H9 (cell line): ENCODE results near the gene KDM2A. TPM values are rescaled to one million over a fixed set of nuclear protein-coding genes. Genes with fewer than 3 reads are reported as not detected.

Experiments
- DNase-seq: peaks from one replicate; pipeline ENCODE4 v3.0.0-alpha.2; 2017
- H2AFZ ChIP-seq: one replicate; pipeline ENCODE4 v1.6.1; 2013; ENCODE audit warnings: mild to moderate bottlenecking, low read length, control low read depth, moderate library complexity
- H2AK5ac ChIP-seq: 2 replicates; pipeline ENCODE4 v1.6.1; 2013; ENCODE audit warnings: low read length, control low read depth, mixed read lengths; ENCODE audit not compliant: insufficient read length
- H2BK120ac ChIP-seq: one replicate; pipeline ENCODE4 v1.6.1; 2013; ENCODE audit warnings: low read depth, mild to moderate bottlenecking, low read length, control low read depth, inconsistent platforms; ENCODE audit not compliant: poor library complexity, severe bottlenecking
- H2BK12ac ChIP-seq: 2 replicates; pipeline ENCODE4 v1.6.1; 2013; ENCODE audit warnings: low read length, control low read depth, mixed read lengths, low read depth; ENCODE audit not compliant: insufficient read length
- H2BK15ac ChIP-seq: 2 replicates; pipeline ENCODE4 v1.6.1; 2013; ENCODE audit warnings: low read depth, low read length, control low read depth
- H2BK20ac ChIP-seq: one replicate; pipeline ENCODE4 v1.6.1; 2013; ENCODE audit warnings: low read depth, mild to moderate bottlenecking, low read length, control low read depth, inconsistent platforms; ENCODE audit not compliant: poor library complexity, severe bottlenecking
- H2BK5ac ChIP-seq: 2 replicates; pipeline ENCODE4 v1.6.1; 2013; ENCODE audit warnings: low read length, control low read depth, mixed read lengths; ENCODE audit not compliant: insufficient read length
- H3K14ac ChIP-seq: 2 replicates; pipeline ENCODE4 v1.6.1; 2013; ENCODE audit warnings: low read length, control low read depth; ENCODE audit not compliant: insufficient read depth
- H3K18ac ChIP-seq: 2 replicates; pipeline ENCODE4 v1.6.1; 2013; ENCODE audit warnings: low read depth, mild to moderate bottlenecking, mixed read lengths, low read length, control low read depth; ENCODE audit not compliant: insufficient read length
- H3K23ac ChIP-seq: 2 replicates; pipeline ENCODE4 v1.6.1; 2013; ENCODE audit warnings: low read length, control low read depth, mixed read lengths, low read depth; ENCODE audit not compliant: insufficient read length
- H3K23me2 ChIP-seq: 2 replicates; pipeline ENCODE4 v1.6.1; 2013; ENCODE audit warnings: low read depth, mild to moderate bottlenecking, mixed read lengths, low read length, control low read depth; ENCODE audit not compliant: insufficient read length, poor library complexity, severe bottlenecking
- H3K27ac ChIP-seq: 2 replicates; pipeline ENCODE4 v1.5.1; 2013; ENCODE audit warnings: low read length, control low read depth, mixed read lengths, low read depth; ENCODE audit not compliant: insufficient read length
- H3K27me3 ChIP-seq: 2 replicates; pipeline ENCODE4 v1.6.1; 2013; ENCODE audit warnings: low read length, control low read depth, inconsistent platforms; ENCODE audit not compliant: insufficient read depth
- H3K4ac ChIP-seq: 2 replicates; pipeline ENCODE4 v1.6.1; 2013; ENCODE audit warnings: low read depth, mild to moderate bottlenecking, control low read depth, inconsistent platforms, low read length, moderate library complexity
- H3K4me1 ChIP-seq: 2 replicates; pipeline ENCODE4 v1.6.1; 2013; ENCODE audit warnings: low read length, control low read depth, inconsistent platforms; ENCODE audit not compliant: insufficient read depth
- H3K4me2 ChIP-seq: 2 replicates; pipeline ENCODE4 v1.6.1; 2013; ENCODE audit warnings: low read length, control low read depth, mixed read lengths; ENCODE audit not compliant: insufficient read length, insufficient read depth
- H3K56ac ChIP-seq: 2 replicates; pipeline ENCODE4 v1.6.1; 2013; ENCODE audit warnings: low read depth, mild to moderate bottlenecking, mixed read lengths, low read length, control low read depth; ENCODE audit not compliant: insufficient read length
- H3K79me1 ChIP-seq: 2 replicates; pipeline ENCODE4 v1.6.1; 2013; ENCODE audit warnings: low read depth, mild to moderate bottlenecking, moderate library complexity, low read length, control low read depth, inconsistent platforms; ENCODE audit not compliant: insufficient read depth, poor library complexity, severe bottlenecking
- H3K79me2 ChIP-seq: 2 replicates; pipeline ENCODE4 v1.6.1; 2013; ENCODE audit warnings: low read length, control low read depth, inconsistent platforms; ENCODE audit not compliant: insufficient read depth
- H3K9ac ChIP-seq: 2 replicates; pipeline ENCODE4 v1.6.1; 2013; ENCODE audit warnings: low read length, control low read depth, mixed read lengths; ENCODE audit not compliant: insufficient read length; ENCODE audit errors: extremely low read depth
- H3K9me3 ChIP-seq: one replicate; pipeline ENCODE4 v1.6.1; 2013; ENCODE audit warnings: low read depth, low read length, inconsistent platforms; ENCODE audit not compliant: control insufficient read depth
- H3T11ph ChIP-seq: one replicate; pipeline ENCODE4 v1.6.1; 2013; ENCODE audit warnings: mild to moderate bottlenecking, low read length, control low read depth, inconsistent platforms
- H4K20me1 ChIP-seq: one replicate; pipeline ENCODE4 v1.6.1; 2013; ENCODE audit not compliant: control insufficient read depth, insufficient read length, insufficient read depth
- H4K5ac ChIP-seq: 2 replicates; pipeline ENCODE4 v1.6.1; 2013; ENCODE audit warnings: low read depth, mild to moderate bottlenecking, mixed read lengths, low read length, control low read depth; ENCODE audit not compliant: insufficient read length
- H4K8ac ChIP-seq: replicated peaks from 2 replicates; pipeline ENCODE4 v1.6.1; 2013; ENCODE audit warnings: low read length, control low read depth, mixed read lengths, low read depth; ENCODE audit not compliant: insufficient read length
- H4K91ac ChIP-seq: 2 replicates; pipeline ENCODE4 v1.6.1; 2013; ENCODE audit warnings: low read depth, mild to moderate bottlenecking, moderate library complexity, mixed read lengths, low read length, control low read depth; ENCODE audit not compliant: insufficient read length
- H3K27ac Mint-ChIP-seq, 3 experiments: 2 replicates in 2 of 3; 3 replicates in 1 of 3; pipeline ENCODE4 v1.8.0; 2020 to 2021; ENCODE audit warnings: mixed read lengths in 3 of 3, mild to moderate bottlenecking in 1 of 3, moderate library complexity in 1 of 3
- H3K27me3 Mint-ChIP-seq: 2 replicates; pipeline ENCODE4 v1.8.0; 2021; ENCODE audit warnings: low read depth, mild to moderate bottlenecking, moderate library complexity, mixed read lengths
- H3K36me3 Mint-ChIP-seq, 3 experiments: 2 replicates in 2 of 3; 3 replicates in 1 of 3; pipeline ENCODE4 v1.8.0; 2020 to 2021; ENCODE audit warnings: low read depth in 3 of 3, mixed read lengths in 3 of 3; ENCODE audit not compliant: insufficient read depth in 1 of 3
- H3K4me1 Mint-ChIP-seq, 2 experiments: 2 replicates each; pipeline ENCODE4 v1.8.0; 2020; ENCODE audit warnings: mixed read lengths in 2 of 2
- H3K4me3 Mint-ChIP-seq, 2 experiments: 2 replicates in 1 of 2; 3 replicates in 1 of 2; pipeline ENCODE4 v1.8.0; 2020 to 2021; ENCODE audit warnings: mild to moderate bottlenecking in 2 of 2, mixed read lengths in 2 of 2, moderate library complexity in 1 of 2
- H3K9me3 Mint-ChIP-seq, 2 experiments: 2 replicates in 1 of 2; 3 replicates in 1 of 2; pipeline ENCODE4 v1.8.0; 2020; ENCODE audit warnings: mild to moderate bottlenecking in 2 of 2, mixed read lengths in 2 of 2, moderate library complexity in 1 of 2
- CTCF ChIP-seq: fragments of 200-600 bp; sonication (generic); conservative IDR thresholded peaks from 3 replicates; pipeline ENCODE4 v1.8.0; 2021; ENCODE audit warnings: antibody characterized with exemption, mild to moderate bottlenecking
- WGBS: extraction: QIAGEN DNeasy Blood & Tissue Kit; methylation state at CpG from one replicate; pipeline ENCODE4 v1.1.7; 2013; ENCODE audit warnings: missing lambda C conversion rate, low lambda C conversion rate, mixed read lengths; ENCODE audit not compliant: insufficient read length; ENCODE audit errors: extremely low coverage; 5-methylcytosine and 5-hydroxymethylcytosine counted together
- total RNA-seq: library from RNA; stranded (reverse); gene quantifications from 2 replicates; pipeline ENCODE4 v1.2.1, GENCODE V29; 2021

KDM2A gene
- total RNA-seq, 1 experiment from 2014 or later = 85.9 TPM

DNA sequence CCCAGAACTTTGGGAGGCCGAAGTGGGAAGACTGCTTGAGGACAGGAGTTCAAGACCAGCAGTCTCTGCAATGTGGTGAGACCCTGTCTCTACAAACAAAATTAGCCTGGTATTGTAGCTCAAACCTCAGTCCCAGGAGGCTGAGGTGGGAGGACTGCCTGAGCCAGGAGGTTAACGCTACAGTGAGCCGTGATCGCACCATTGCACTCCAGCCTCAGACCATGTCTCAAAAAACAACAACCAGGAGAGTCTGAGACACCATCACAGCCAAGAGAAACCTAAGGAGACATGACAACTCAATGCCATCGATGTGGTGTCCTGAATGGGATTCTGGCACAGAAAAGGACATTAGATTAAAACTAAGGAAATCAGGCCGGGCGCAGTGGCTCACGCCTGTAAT is 28.3 kb upstream of the KDM2A start:
- Histone ChIP-seq H3K23ac (no peak overlapping the region), H3K14ac (no peak overlapping the region), H3K79me1 (no peaks in the 10 kb centered on the region), H3K4me2 (no peak overlapping the region), H2BK15ac (no peak overlapping the region), H3K4me1 (no peaks in the 10 kb centered on the region; the same call in 1 of the 2 replicates), H3K9ac (no peak overlapping the region), H3K4ac (no peak overlapping the region), H3K27ac (no peak overlapping the region), H4K5ac (no peak overlapping the region), H2BK20ac (no peak overlapping the region), H2AFZ (no peak overlapping the region), H2BK5ac (no peak overlapping the region), H3K79me2 (no peaks in the 10 kb centered on the region), H3K9me3 (no peaks in the 10 kb centered on the region), H2BK120ac (no peak overlapping the region), H4K91ac (no peak overlapping the region), H3T11ph (no peak overlapping the region), H4K8ac (no peak overlapping the region), H3K18ac (no peak overlapping the region), H2AK5ac (no peak overlapping the region), H4K20me1 (no peaks in the 10 kb centered on the region), H3K23me2 (no peaks in the 10 kb centered on the region), H3K56ac (no peak overlapping the region), H2BK12ac (no peak overlapping the region), H3K27me3 (no peaks in the 10 kb centered on the region)
- H3K4me3 Mint-ChIP-seq = no peak overlapping the region
- WGBS = no CpG with 5 or more reads among the region's 8 CpGs
- H3K9me3 Mint-ChIP-seq = no peaks in the 10 kb centered on the region
- peaks cover 6 to 7% of the 10 kb centered on the region in 2 experiments for H3K4me1 Mint-ChIP-seq
- no peak overlapping the region for H3K27ac Mint-ChIP-seq
- H3K27me3 Mint-ChIP-seq = no peaks in the 10 kb centered on the region; the same call in 1 of the 2 replicates
- TF ChIP-seq CTCF = no peak
- DNase-seq = no peak
- H3K36me3 Mint-ChIP-seq = no peaks in the 10 kb centered on the region
